IPS-NIHi7 (cell line): ENCODE data around the gene TEKT5.
"Not testable (repeated sequence)": the region's sequence is repeated elsewhere in the genome, so short reads cannot be mapped to it uniquely, and the experiment has no call there.

Source experiments
- DNase-seq: peaks from one replicate; pipeline ENCODE4 v3.0.0; 2012; ENCODE audit warnings: mixed read lengths; ENCODE audit errors: extremely low spot score

TEKT5 gene

GRCh38 chr16:10694830-10695229 lies at the start of gene TEKT5:
Gene TEKT5, minus strand, starts transcription at chr16:10694930. Its CDS starts 57 bp downstream, at chr16:10694873.
- DNase-seq = no peak

DNA sequence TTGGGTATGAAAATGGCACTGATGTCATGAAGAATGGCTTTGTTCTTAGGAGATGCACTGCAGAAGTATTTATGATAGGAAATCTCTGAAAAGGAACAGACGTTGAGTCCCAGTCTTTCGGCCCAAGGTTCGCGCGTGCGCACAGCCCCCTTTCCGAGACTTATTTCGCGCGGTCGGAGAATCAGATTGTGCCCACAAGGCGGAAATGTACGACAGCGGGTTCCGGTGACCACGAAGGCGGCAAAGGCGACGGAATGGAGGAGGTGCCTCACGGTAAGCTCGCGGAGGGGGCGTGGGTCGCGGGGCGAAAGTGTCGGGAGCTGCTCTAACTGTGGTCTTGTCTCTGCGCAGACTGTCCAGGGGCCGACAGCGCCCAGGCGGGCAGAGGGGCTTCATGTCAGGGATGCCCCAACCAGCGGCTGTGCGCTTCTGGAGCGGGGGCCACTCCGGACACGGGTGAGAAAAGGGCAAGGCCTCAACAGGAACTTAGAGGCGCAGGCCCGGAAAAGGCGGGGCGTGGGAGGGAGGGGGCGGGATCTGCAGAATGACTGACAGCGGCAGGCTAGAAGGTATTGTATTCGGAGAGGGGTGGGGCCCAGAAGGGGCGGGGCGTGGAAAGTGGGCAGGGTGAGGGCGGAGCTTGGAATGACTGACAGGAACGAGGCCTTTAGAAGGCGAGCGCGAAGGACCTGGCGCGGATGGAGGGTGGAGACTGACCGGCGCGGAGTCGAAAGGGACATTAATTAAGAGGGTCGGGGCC lies 49.1 kb upstream of the TEKT5 start, which contains the start of gene NUBP1:
NUBP1 (plus strand) TSS at position 233 of the 760 bp plus-strand sequence; CDS start at position 255, 22 bp downstream.
- peak; percentile 99 for DNase-seq

DNA sequence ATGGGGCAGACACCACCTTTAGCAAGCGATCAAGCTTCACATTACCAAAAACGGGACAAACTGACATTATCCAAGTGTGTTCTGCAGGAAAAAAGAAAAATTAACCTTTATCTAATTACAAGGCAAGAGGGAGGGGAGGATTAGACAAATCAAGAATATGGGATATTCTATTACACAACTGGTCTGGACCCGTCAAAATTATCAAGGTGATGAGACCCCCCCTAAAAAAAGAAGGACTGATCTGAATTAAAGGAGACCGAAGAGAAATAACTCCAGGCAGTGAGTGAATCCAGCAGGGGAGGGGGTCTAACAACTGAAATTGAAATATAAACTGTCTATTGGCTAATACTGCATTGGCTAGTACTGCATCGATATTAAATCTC lies 48.5 kb upstream of the TEKT5 start:
- DNase-seq = no peak

GRCh38 chr16:10741844-10742243 lies 47.1 kb upstream of the TEKT5 start:
- DNase-seq = no peak

- DNase-seq = not testable (repeated sequence)
Measured at GRCh38 chr16:10741249-10741648, 46.5 kb upstream of the TEKT5 start.

GRCh38 chr16:10740845-10741208 lies 46.1 kb upstream of the TEKT5 start:
- DNase-seq = no peak

- no peak for DNase-seq
Measured at GRCh38 chr16:10740000-10740844, 45.5 kb upstream of the TEKT5 start.

- DNase-seq = no peak
Measured at GRCh38 chr16:10738231-10739077, 43.7 kb upstream of the TEKT5 start.

- peak; percentile 78 for DNase-seq
Measured at GRCh38 chr16:10737068-10737625, 42.4 kb upstream of the TEKT5 start.

DNA sequence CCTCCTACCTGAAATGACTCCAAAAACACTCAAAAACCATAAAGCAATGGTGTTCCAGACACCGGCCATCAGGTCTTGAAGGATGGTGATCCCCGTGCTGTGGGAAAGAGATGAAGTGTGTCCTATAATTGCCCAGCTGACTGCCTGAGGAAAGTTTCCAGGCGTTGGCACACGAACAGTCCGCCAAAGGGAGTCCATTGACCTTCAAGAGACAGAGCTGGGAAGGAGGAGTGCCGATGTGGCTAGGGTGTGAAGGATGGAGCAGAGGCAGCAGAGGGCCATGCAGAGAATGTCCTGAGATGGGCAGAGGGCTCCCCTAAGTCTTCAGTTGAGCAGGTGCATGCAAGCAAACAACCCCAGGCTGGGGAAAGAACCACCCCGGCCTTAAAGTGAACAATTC lies 37.1 kb upstream of the TEKT5 start:
- DNase-seq = no peak

- no peak for DNase-seq
Measured at GRCh38 chr16:10729104-10730048, 34.6 kb upstream of the TEKT5 start.

DNA sequence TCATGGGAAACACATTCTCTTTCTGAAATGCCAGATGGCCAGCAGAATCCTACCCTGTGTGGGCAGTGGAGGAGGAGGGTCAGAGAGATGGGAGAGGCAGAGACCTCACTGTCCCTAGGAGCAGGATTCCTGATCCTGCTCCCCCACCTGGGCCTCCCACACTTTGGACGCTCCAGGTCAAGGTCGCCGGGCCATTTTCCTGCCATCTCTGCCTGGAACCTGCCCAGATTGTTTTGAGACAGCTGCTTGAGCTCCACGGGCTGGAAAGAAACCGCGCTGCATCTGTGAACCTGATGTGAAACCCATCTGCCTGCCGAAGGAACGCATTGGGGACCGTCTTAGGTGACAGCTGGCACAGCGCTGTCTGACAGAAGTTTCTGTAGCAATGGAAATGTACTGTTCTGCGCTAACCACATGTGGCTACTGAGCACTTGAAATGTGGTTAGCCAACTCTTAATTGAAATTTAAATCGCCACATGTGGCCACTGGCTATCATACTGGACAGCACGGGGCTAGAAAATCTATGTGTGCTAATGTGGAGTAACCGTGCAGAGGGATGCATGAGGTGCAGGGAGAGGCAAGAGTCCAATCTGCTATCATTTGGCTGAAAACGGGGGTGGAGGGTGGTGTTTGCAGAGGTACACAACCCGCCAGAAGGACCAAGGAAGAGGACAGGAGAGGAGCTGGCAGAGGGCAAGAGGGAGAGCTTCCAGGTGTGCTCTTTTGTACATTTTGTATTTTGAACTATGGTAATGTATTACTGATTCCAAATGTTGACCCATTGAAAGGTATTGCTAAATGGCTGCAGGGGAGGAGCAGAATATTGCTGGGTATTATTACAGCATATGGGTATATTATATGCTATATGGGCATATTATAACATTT lies 33.5 kb upstream of the TEKT5 start:
- no peak for DNase-seq

GRCh38 chr16:10708969-10709368 lies 14.2 kb upstream of the TEKT5 start:
- DNase-seq = no peak

GRCh38 chr16:10699756-10700155 lies 5.0 kb upstream of the TEKT5 start:
- DNase-seq = no peak

- no peak for DNase-seq
Measured at GRCh38 chr16:10694306-10694705, 424 bp downstream of the TEKT5 start.

DNA sequence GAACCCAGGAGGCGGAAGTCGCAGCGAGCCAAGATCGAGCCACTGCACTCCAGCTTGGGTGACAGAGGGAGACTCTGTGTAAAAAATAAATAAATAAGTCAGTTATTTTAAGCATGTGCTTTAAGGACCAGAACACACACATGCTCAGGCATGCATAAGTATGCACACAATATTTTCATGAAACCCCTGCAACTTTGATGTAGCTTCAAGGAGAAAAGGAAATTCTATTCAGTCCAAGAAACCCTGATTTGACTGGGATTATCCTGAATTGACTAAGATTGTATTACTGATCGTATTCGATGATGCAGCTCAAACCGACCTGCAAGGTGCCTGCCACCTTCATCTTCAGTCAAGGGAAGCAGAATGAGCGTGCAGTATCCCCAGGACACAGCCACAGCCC lies 841 bp downstream of the TEKT5 start:
- no peak for DNase-seq

DNA sequence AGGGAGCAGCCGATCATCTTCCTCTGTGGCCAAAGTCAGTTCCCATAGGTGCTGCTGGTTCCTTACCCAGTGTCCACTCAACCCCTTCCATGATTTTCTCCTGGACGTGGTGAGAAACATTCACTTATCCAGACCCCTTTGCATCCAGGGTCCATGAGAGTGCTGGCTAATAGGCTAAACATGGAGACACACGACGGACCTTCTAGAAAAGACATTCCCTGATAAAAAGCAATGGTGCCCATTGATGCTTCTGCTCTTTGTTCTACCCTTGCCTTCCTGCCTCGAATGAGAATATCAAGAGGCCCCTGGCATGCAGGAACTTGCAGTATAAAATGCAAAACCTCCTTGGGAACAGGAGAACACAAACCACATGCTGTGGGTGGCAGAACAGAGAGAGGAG lies 2.3 kb downstream of the TEKT5 start:
- no peak for DNase-seq

GRCh38 chr16:10688726-10689125 lies 6.0 kb downstream of the TEKT5 start:
- no peak for DNase-seq

- DNase-seq = no peak
Measured at GRCh38 chr16:10688291-10688690, 6.4 kb downstream of the TEKT5 start.

DNA sequence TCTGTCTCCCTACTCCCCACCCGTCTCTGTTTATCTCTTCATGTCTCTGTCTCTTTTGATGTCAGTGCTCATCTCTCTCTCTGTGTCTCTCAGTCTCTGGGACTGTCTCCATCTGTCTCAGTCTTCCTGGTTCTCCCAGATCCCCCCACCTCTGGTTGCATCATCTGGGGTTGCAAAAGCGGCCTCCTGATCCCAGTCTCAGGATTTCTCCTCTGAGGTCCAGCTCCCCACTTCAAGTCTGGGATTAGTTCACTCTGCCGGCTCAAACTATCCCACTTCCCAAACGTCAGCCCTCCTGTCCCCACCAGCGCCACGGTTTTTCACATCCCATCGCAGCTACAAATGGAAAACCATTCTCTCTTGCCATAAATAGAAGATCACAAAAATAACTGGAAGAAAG lies 9.0 kb downstream of the TEKT5 start:
- no peak for DNase-seq
